Stimulated activated CD4-positive, alpha-beta T cell treated with anti-CD3 and anti-CD28 coated beads, Interleukin-12 subunit alpha, Interleukin-12 subunit beta, amount 100 ng/mL, for 24 hours (primary cell): Measurements from ENCODE around the gene IL4I1.
A peak's percentile ranks its signal among the peaks of the same experiment; 100 is the strongest.

Experiments
- DNase-seq, 2 experiments: peaks; one replicate each; pipeline ENCODE4 v3.0.0-alpha.2; 2020; ENCODE audit warnings: low read depth in 2 of 2

The IL4I1 gene

GRCh38 chr19:49879243-49879963, 17.3 kb downstream of the IL4I1 start:
- DNase-seq, result no peak

- no peak for DNase-seq
Observed at GRCh38 chr19:49878744-49879070, 18.0 kb downstream of the IL4I1 start.

DNA sequence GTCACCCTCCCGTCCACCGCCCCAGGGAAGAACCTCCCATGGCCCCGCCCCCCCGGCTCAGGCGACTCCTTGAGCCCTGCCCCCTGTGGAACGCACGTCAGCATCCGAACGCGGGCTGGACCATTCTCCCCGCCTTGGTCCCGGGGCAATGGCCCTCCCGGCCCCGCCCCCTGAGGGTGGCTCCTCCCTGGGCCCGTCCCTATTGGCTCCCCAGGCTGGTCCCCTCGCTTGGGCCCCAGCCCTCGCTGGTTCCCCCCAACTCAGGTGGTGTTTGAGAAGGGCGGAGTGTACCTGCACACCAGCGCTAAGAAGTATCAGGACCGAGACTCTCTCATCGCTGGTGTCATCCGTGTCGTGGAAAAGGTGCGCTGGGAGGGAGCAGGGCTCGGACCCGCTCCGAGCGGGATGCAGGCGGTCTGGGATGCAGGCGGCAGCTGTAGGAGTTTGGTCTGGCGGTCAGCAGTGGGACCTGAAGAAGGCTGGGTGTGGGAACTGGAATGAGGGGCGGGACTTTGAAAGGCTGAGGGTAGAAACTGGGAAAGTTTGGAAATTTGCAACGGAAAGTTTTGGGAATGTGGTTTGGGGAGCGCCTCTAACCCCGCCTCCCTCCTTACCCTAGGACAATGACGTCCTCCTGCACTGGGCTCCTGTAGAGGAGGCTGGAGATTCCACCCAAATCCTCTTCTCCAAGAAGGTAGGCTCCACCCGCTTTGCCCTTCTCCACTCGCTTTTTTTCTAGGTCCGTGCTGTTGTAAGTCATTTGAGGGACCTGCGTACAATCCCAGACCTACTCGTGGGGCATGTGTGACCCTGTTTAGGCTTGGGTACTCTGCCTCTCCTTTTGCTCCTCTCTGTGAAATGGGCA, 18.6 kb downstream of the IL4I1 start:
- peak; percentile 97 to 99 for DNase-seq

- DNase-seq, result peak; percentile 94 to 97
Observed at GRCh38 chr19:49877020-49877878, 19.4 kb downstream of the IL4I1 start, which contains the start of the genes AKT1S1 and TBC1D17. TSS of gene AKT1S1 (minus strand) at chr19:49877355. CDS start at chr19:49873295, 4,060 bp downstream. TSS of gene TBC1D17 (plus strand) at chr19:49877702. CDS start at chr19:49877724, 22 bp downstream.

- DNase-seq, result peak; percentile 93 to 95
Observed at GRCh38 chr19:49876422-49877019, 20.2 kb downstream of the IL4I1 start.

DNA sequence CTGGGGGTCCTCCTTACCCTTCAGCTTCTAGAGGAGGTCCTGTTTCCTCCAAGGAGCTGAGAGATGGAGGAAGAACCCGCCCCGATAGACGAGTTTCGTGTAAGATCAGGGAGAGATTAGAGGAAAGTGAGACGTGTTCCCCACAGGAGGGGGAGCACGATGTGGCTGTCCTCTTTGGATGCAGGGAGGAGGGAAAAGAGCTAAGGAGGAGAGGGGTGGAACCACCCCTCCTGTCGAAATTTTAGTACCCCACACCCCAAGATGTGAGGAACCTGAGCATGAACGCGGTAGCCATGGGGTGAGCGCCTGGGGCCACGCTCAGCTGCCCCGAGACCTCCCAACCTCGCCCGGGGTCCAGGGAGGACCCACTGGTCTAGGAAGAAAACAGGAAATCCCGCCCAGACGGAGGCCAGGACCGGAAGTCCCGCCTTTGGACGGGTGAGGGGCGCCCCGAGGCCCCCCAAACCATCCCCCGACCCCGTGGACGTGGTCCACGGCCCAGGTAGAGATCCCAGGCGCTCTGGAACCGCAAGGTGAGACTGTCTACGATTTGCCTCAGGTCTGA, 20.7 kb downstream of the IL4I1 start:
- no peak for DNase-seq

DNA sequence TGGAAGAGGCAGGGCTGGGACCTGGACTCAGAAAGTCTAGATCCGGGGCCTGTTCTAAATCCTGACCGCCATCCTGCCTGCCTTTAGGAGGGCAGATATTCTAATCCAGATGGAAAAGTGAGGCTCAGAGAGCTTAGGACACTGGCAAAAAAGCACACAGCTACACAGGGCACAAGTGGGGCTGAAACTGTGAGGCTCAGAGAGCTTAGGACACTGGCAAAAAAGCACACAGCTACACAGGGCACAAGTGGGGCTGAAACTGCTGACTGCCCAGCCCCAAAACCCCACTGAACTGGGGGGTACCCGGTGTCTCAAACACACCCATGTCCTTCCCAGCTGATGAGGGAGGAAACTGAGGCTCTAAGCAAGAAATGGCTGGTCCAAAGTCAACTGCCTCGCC, 21.5 kb downstream of the IL4I1 start:
- no peak for DNase-seq

DNA sequence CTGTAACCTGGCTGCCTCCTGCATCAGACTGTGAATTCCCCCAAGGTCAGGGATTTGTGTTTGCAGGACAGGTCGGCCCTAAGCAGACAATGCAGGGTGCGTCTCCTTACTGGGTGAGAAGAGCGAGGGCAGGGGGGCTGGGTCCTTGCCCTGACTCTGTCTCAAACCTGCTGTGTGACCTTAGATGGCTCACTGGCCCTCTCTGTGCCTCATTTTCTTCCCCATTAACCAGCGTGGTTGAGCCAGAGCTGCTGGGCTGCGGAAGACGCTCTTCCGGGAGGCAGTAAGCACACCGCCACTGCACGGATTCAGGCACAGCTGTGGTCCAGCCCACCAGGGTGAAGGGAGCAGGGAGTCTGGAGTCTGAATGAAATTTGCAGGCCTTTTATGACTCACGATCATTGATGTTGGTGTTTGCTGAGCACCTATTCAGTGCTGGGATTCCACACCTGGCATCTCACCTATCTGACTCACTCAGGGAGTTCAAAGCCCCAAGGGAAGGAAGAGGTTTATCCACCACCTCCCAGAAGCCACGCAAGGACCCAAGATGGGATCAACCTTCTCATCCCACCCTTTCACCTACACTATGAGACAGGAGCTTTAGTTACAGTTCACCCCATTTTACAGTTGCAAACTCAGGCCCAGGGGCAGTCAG, 22.1 kb downstream of the IL4I1 start:
- DNase-seq, result no peak

GRCh38 chr19:49873834-49874233, 22.9 kb downstream of the IL4I1 start:
- DNase-seq, result no peak

DNA sequence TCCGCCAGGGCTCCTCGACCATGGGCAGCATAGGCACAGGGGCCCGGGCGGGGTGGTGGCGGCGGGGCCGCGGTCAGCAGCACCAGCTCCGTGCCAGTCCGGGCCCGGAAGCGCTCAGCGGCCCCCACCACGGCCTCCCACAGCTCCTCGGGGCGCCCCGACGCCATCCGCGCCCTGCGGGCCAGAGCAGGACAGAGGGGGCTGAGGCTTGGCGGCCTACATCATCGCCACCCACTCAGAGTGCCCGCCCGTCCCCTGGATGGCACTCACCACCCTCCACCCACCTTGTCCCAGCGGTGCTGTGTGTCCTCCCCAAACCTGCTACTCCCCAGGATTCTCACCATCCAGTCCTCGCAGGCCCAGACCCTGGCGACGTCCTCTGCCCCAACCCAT, 23.6 kb downstream of the IL4I1 start:
- no peak for DNase-seq

GRCh38 chr19:49872245-49873128, 24.2 kb downstream of the IL4I1 start:
- DNase-seq, result no peak

DNA sequence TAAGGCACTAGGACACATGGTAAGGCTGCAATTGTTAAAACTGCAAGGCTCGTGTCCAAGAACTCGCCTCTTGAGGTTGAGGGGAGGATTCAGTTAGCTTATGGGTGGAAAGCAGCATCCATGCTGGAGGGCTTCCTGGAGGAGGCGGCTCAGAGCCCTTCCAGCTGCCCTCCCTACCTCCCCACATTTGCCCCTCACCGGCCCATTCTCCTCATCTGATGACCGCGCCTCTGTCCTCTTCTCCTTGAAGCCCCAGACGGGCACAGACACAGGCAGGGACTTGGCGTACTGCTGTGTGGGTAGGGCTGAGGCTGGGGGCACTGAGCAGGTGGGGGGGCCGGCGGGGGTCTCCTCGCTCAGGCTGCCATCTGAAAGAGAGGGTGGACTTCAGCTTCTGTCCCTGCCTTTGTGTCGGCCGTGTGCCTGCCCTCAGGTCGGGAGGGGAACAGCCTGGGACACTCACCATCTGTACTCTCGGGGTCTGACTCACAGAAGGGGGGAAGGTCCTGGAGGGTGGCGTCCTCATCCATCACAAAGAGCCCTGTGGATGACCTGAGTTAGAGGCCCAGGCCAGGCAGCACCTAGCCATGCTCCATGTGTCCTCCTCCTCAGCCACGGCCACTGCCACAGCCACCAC, 25.2 kb downstream of the IL4I1 start:
- no peak for DNase-seq

DNA sequence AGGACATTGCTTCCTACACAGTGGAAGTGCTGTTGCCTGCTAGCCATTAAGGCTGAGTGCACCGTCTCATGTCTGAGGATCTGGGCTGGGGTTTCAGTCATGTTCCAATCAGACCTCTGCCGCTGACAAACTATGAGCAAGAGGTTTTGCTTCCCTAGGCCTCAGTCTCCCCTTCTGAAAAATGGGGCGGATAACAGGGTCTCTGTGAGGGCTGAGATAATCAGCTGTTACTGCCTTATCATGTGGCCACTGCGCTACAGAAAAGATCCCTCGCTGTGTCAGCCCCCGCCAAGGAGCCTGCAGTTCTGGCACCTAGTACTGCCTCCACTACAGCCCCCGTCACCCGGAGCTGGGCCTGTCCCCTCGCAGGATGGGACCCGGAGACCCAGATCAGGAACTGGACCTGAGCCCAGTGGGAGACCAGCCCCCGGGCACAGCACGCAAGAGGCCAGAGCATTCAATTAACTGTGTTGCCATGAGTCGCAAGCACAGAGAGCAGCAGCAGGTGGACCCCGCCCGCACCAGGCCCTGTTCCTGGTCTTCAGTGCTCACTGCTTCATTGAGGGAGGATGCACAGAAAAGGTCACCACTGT, 26.3 kb downstream of the IL4I1 start:
- DNase-seq, result no peak

- peak; percentile 81 to 82 for DNase-seq
Observed at GRCh38 chr19:49869484-49870308, 27.0 kb downstream of the IL4I1 start.

GRCh38 chr19:49869009-49869483, 27.6 kb downstream of the IL4I1 start:
- no peak for DNase-seq

- DNase-seq, result peak; percentile 84 to 93
Observed at GRCh38 chr19:49866933-49867782, 29.5 kb downstream of the IL4I1 start, which contains the start of gene PNKP. TSS of gene PNKP (minus strand) at chr19:49867576. CDS start at chr19:49867204, 372 bp downstream.

DNA sequence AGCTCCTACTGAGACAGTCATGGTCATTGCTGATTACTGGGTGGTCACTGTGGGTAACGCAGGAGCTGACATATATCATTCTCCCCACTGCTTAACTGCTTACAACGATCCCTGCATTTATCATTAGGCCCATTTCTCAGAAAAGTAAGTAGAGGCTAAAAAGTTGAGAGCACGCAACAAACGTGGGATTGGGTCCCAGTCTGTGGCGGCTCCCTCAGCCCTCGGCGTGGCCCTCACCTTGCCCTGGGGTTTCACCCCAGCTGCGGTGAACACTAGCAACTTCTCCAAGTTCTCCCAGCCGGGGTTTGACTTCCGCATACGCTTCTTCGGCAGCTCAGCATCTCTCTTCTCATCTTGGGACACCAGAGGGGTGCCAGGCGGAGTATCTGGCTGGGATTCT, 31.8 kb downstream of the IL4I1 start:
- DNase-seq, result no peak
